Inflammatory macrophage (primary cell): ENCODE data around the gene ECI1.

Experiments used
- DNase-seq, 2 donors: peaks; one replicate each; pipeline ENCODE4 v3.0.0-alpha.2; 2020 to 2022

Gene ECI1

GRCh38 chr16:2194166-2194834, 57.1 kb downstream of the ECI1 start:
- DNase-seq: no peak

- DNase-seq: no peak
Observed at GRCh38 chr16:2191446-2191706, 60.0 kb downstream of the ECI1 start.

- no peak for DNase-seq
Observed at GRCh38 chr16:2190659-2191445, 60.5 kb downstream of the ECI1 start.

- DNase-seq: no peak
Observed at GRCh38 chr16:2190002-2190658, 61.3 kb downstream of the ECI1 start.
